ENCODE results near the gene PTPRA. TPM values are rescaled to one million over a fixed set of nuclear protein-coding genes. Genes with fewer than 3 reads are reported as not detected.

The PTPRA gene
- total RNA-seq, 1 experiment from 2014 or later, result 47.2 TPM

DNA sequence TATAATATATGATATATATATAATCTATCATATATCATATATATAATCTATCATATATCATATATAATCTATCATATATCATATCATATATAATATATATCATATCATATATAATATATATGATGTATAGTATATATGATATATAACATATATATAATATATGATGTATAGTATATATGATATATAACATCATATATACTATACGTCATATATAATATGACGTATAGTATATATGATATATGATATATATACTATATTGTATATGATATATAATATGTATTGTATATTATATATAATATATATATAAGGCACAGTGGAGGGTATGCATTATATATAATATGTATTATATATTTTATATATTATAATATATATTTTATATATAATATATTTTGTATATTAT lies 36.7 kb downstream of the PTPRA start:
- ChIA-PET CTCF (interaction anchor here (0.6 kb wide), 3 partner anchors 20 to 259 kb away, joined by 3 to 5 read pairs (median 3); no protein-coding TSS in a partner anchor), POLR2A (no interaction called here)
- DNase-seq (ENCODE audit: low spot score), result no peak
- no peak for ATAC-seq
- Mint-ChIP-seq H3K4me1 (peaks cover 8% of the 10 kb centered on the region), H3K27ac (no peak overlapping the region), H3K27me3 (ENCODE audit: low read depth) (no peaks in the 10 kb centered on the region), H3K4me3 (no peak overlapping the region), H3K36me3 (peaks cover 11% of the 10 kb centered on the region), H3K9me3 (peaks cover 5% of the 10 kb centered on the region)
- no peak for TF ChIP-seq GABPB1 (CRISPR knock-in tag; IDR thresholded peaks at IDR 0.05)
- TF ChIP-seq RORB (CRISPR knock-in tag; IDR thresholded peaks at IDR 0.05), result no peak
- TF ChIP-seq, protein P1, sequence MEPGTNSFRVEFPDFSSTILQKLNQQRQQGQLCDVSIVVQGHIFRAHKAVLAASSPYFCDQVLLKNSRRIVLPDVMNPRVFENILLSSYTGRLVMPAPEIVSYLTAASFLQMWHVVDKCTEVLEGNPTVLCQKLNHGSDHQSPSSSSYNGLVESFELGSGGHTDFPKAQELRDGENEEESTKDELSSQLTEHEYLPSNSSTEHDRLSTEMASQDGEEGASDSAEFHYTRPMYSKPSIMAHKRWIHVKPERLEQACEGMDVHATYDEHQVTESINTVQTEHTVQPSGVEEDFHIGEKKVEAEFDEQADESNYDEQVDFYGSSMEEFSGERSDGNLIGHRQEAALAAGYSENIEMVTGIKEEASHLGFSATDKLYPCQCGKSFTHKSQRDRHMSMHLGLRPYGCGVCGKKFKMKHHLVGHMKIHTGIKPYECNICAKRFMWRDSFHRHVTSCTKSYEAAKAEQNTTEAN (CRISPR knock-in tag; IDR thresholded peaks at IDR 0.05), result no peak
- TF ChIP-seq ZNF138 (CRISPR knock-in tag; conservative IDR thresholded peaks at IDR 0.05), result no peak
- no peak for TF ChIP-seq ZNF263 (CRISPR knock-in tag; IDR thresholded peaks at IDR 0.05; ENCODE audit: low read depth)
- TF ChIP-seq TCF7 (CRISPR knock-in tag; IDR thresholded peaks at IDR 0.05; ENCODE audit: low read depth), result no peak
- TF ChIP-seq ZNF416 (CRISPR knock-in tag; IDR thresholded peaks at IDR 0.05), result no peak
- TF ChIP-seq JUN (CRISPR knock-in tag; IDR thresholded peaks at IDR 0.05), result no peak
- TF ChIP-seq, protein P2, sequence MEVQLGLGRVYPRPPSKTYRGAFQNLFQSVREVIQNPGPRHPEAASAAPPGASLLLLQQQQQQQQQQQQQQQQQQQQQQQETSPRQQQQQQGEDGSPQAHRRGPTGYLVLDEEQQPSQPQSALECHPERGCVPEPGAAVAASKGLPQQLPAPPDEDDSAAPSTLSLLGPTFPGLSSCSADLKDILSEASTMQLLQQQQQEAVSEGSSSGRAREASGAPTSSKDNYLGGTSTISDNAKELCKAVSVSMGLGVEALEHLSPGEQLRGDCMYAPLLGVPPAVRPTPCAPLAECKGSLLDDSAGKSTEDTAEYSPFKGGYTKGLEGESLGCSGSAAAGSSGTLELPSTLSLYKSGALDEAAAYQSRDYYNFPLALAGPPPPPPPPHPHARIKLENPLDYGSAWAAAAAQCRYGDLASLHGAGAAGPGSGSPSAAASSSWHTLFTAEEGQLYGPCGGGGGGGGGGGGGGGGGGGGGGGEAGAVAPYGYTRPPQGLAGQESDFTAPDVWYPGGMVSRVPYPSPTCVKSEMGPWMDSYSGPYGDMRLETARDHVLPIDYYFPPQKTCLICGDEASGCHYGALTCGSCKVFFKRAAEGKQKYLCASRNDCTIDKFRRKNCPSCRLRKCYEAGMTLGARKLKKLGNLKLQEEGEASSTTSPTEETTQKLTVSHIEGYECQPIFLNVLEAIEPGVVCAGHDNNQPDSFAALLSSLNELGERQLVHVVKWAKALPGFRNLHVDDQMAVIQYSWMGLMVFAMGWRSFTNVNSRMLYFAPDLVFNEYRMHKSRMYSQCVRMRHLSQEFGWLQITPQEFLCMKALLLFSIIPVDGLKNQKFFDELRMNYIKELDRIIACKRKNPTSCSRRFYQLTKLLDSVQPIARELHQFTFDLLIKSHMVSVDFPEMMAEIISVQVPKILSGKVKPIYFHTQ (CRISPR knock-in tag; IDR thresholded peaks at IDR 0.05), result no peak
- no peak for TF ChIP-seq SOX15 (CRISPR knock-in tag; IDR thresholded peaks at IDR 0.05)
- TF ChIP-seq, protein P3, sequence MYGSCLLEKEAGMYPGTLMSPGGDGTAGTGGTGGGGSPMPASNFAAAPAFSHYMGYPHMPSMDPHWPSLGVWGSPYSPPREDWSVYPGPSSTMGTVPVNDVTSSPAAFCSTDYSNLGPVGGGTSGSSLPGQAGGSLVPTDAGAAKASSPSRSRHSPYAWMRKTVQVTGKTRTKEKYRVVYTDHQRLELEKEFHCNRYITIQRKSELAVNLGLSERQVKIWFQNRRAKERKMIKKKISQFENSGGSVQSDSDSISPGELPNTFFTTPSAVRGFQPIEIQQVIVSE (CRISPR knock-in tag; IDR thresholded peaks at IDR 0.05; ENCODE audit: borderline replicate concordance), result no peak
- TF ChIP-seq, protein P4, sequence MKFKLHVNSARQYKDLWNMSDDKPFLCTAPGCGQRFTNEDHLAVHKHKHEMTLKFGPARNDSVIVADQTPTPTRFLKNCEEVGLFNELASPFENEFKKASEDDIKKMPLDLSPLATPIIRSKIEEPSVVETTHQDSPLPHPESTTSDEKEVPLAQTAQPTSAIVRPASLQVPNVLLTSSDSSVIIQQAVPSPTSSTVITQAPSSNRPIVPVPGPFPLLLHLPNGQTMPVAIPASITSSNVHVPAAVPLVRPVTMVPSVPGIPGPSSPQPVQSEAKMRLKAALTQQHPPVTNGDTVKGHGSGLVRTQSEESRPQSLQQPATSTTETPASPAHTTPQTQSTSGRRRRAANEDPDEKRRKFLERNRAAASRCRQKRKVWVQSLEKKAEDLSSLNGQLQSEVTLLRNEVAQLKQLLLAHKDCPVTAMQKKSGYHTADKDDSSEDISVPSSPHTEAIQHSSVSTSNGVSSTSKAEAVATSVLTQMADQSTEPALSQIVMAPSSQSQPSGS (CRISPR knock-in tag; IDR thresholded peaks at IDR 0.05; ENCODE audit: borderline replicate concordance, low read depth), result no peak
- TF ChIP-seq ELF4 (CRISPR knock-in tag; IDR thresholded peaks at IDR 0.05; ENCODE audit: low read depth), result no peak

DNA sequence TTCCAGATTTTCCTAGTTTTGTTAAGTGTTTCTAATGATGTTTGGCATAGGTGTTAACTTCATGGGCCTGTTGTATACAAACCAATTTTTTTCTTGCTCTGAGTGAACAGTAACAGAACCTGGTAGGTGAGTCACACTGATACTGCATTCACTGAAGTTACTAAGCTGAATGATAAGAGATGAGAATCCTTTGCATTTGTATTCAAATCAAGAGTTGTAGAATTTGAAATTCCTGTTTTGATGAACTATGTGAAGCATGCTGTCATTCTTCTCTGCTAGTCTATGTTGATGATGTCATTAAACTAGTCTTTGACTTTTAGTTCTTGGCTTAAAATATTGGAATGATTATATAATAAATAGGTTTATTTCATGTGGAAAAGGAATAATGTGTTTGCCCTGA lies 37.9 kb downstream of the PTPRA start:
- Mint-ChIP-seq H3K4me1 (peaks cover 8% of the 10 kb centered on the region), H3K9me3 (no peaks in the 10 kb centered on the region), H3K27ac (peak overlapping the region; percentile 85; the same call in 1 of the 2 replicates), H3K27me3 (ENCODE audit: low read depth) (no peaks in the 10 kb centered on the region), H3K4me3 (no peak overlapping the region), H3K36me3 (peaks cover 3% of the 10 kb centered on the region; the same call in 1 of the 2 replicates)
- DNase-seq (ENCODE audit: low spot score) (no peak), ATAC-seq (no peak)
- ChIA-PET CTCF (no interaction called here), POLR2A (no interaction called here)
- TF ChIP-seq GTF2I (CRISPR knock-in tag; conservative IDR thresholded peaks at IDR 0.05) (no peak), ZNF121 (CRISPR knock-in tag; IDR thresholded peaks at IDR 0.05) (no peak), NR2C2 (CRISPR knock-in tag; IDR thresholded peaks at IDR 0.05) (no peak), ZNF671 (CRISPR knock-in tag; IDR thresholded peaks at IDR 0.05) (no peak), JUN (CRISPR knock-in tag; IDR thresholded peaks at IDR 0.05) (no peak), KAT7 (CRISPR knock-in tag; IDR thresholded peaks at IDR 0.05; ENCODE audit: borderline replicate concordance) (no peak), ZNF317 (CRISPR knock-in tag; IDR thresholded peaks at IDR 0.05; ENCODE audit: borderline replicate concordance, low read depth) (no peak)
- TF ChIP-seq, protein P5, sequence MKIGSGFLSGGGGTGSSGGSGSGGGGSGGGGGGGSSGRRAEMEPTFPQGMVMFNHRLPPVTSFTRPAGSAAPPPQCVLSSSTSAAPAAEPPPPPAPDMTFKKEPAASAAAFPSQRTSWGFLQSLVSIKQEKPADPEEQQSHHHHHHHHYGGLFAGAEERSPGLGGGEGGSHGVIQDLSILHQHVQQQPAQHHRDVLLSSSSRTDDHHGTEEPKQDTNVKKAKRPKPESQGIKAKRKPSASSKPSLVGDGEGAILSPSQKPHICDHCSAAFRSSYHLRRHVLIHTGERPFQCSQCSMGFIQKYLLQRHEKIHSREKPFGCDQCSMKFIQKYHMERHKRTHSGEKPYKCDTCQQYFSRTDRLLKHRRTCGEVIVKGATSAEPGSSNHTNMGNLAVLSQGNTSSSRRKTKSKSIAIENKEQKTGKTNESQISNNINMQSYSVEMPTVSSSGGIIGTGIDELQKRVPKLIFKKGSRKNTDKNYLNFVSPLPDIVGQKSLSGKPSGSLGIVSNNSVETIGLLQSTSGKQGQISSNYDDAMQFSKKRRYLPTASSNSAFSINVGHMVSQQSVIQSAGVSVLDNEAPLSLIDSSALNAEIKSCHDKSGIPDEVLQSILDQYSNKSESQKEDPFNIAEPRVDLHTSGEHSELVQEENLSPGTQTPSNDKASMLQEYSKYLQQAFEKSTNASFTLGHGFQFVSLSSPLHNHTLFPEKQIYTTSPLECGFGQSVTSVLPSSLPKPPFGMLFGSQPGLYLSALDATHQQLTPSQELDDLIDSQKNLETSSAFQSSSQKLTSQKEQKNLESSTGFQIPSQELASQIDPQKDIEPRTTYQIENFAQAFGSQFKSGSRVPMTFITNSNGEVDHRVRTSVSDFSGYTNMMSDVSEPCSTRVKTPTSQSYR (CRISPR knock-in tag; IDR thresholded peaks at IDR 0.05), result no peak
- TF ChIP-seq, protein P2 (CRISPR knock-in tag; IDR thresholded peaks at IDR 0.05), result no peak
- TF ChIP-seq, protein P6, sequence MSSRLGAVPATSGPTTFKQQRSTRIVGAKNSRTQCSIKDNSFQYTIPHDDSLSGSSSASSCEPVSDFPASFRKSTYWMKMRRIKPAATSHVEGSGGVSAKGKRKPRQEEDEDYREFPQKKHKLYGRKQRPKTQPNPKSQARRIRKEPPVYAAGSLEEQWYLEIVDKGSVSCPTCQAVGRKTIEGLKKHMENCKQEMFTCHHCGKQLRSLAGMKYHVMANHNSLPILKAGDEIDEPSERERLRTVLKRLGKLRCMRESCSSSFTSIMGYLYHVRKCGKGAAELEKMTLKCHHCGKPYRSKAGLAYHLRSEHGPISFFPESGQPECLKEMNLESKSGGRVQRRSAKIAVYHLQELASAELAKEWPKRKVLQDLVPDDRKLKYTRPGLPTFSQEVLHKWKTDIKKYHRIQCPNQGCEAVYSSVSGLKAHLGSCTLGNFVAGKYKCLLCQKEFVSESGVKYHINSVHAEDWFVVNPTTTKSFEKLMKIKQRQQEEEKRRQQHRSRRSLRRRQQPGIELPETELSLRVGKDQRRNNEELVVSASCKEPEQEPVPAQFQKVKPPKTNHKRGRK (CRISPR knock-in tag; IDR thresholded peaks at IDR 0.05; ENCODE audit: borderline replicate concordance), result no peak

Measured in WTC11 (cell line).